Activated naive CD4-positive, alpha-beta T cell treated with anti-CD3 and anti-CD28 coated beads, Interleukin-2, amount 50 U/mL, for 24 hours (primary cell): ENCODE measurements around the gene SPRY2.
A peak's percentile ranks its signal among the peaks of the same experiment; 100 is the strongest.

Experiments
- H3K27ac Mint-ChIP-seq: one replicate; pipeline ENCODE4 v1.8.0; 2021; ENCODE audit warnings: mild to moderate bottlenecking, mixed read lengths
- H3K27me3 Mint-ChIP-seq: one replicate; pipeline ENCODE4 v1.8.0; 2021; ENCODE audit warnings: mixed read lengths
- H3K36me3 Mint-ChIP-seq: one replicate; pipeline ENCODE4 v1.8.0; 2021; ENCODE audit warnings: mixed read lengths
- H3K4me1 Mint-ChIP-seq: one replicate; pipeline ENCODE4 v1.8.0; 2021; ENCODE audit warnings: mixed read lengths
- H3K4me3 Mint-ChIP-seq: one replicate; pipeline ENCODE4 v1.8.0; 2021; ENCODE audit warnings: mild to moderate bottlenecking, mixed read lengths
- H3K9me3 Mint-ChIP-seq: one replicate; pipeline ENCODE4 v1.8.0; 2021; ENCODE audit warnings: mixed read lengths

SPRY2 gene, protein sequence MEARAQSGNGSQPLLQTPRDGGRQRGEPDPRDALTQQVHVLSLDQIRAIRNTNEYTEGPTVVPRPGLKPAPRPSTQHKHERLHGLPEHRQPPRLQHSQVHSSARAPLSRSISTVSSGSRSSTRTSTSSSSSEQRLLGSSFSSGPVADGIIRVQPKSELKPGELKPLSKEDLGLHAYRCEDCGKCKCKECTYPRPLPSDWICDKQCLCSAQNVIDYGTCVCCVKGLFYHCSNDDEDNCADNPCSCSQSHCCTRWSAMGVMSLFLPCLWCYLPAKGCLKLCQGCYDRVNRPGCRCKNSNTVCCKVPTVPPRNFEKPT

DNA sequence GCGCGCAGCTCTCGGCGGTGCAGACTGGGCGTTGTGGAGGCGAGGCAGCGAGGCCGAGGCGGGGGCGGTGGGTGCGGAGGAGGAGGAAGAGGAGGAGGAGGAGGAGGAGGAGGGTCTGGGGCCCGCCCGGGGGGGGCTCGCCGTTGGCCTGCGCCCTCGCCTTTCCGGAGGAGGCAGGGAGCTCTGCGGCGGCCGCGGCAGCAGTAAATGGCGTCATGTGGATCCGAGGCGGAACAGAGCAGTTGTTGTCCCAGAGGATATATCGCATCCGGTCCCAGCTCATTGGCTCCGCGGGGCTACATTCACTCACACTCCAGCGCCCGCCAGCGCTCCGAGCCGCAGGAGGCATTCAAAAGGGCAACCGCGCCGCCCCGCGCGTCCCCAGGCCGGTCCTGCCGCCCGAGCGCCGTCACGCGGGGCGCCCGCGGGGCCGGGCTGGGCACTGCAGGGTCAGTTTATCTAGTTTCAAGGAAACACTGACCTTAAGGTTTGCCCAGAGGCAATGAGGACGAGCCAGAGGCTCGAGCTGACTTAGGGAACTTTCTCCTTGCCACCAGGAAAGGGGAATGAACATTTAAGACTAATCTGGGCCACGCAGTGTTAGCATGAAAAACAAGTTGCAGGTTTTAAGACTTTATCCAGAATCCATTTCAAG, at the start of gene SPRY2:
Gene SPRY2 (minus strand): TSS at position 26 of the 655 bp plus-strand sequence. CDS start 3,421 bp downstream, outside the sequence.
- no peak within 1 kb of the TSS for H3K27ac Mint-ChIP-seq
- no peaks in the 10 kb centered on the region for H3K36me3 Mint-ChIP-seq
- H3K9me3 Mint-ChIP-seq: no peaks in the 10 kb centered on the region
- H3K4me3 Mint-ChIP-seq: peak within 1 kb of the TSS; percentile 80
- peaks cover 36% of the 10 kb centered on the region for H3K27me3 Mint-ChIP-seq
- H3K4me1 Mint-ChIP-seq: peaks cover 25% of the 10 kb centered on the region

DNA sequence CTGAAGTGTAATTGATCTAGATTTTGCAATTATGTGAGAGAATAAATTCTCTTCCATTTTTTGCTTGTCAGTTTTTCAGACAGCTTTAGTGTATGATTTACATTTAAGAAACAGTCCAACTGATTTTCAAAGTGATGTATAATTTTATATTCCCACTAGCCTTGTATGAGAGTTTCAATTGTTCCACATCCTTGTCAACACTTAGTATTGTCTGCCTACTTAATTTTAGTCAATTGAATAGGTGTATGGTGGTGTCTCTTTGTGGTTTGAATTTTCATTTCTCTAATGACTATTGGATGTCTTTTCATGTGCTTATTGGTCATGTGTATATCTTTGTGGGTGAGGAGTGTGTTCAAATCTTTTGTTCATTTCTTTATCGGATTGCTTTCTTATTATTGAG, 49.4 kb upstream of the SPRY2 start:
- Mint-ChIP-seq H3K36me3 (no peaks in the 10 kb centered on the region), H3K4me3 (no peak overlapping the region), H3K27me3 (no peaks in the 10 kb centered on the region), H3K9me3 (peaks cover 19% of the 10 kb centered on the region), H3K4me1 (no peaks in the 10 kb centered on the region), H3K27ac (no peak overlapping the region)

DNA sequence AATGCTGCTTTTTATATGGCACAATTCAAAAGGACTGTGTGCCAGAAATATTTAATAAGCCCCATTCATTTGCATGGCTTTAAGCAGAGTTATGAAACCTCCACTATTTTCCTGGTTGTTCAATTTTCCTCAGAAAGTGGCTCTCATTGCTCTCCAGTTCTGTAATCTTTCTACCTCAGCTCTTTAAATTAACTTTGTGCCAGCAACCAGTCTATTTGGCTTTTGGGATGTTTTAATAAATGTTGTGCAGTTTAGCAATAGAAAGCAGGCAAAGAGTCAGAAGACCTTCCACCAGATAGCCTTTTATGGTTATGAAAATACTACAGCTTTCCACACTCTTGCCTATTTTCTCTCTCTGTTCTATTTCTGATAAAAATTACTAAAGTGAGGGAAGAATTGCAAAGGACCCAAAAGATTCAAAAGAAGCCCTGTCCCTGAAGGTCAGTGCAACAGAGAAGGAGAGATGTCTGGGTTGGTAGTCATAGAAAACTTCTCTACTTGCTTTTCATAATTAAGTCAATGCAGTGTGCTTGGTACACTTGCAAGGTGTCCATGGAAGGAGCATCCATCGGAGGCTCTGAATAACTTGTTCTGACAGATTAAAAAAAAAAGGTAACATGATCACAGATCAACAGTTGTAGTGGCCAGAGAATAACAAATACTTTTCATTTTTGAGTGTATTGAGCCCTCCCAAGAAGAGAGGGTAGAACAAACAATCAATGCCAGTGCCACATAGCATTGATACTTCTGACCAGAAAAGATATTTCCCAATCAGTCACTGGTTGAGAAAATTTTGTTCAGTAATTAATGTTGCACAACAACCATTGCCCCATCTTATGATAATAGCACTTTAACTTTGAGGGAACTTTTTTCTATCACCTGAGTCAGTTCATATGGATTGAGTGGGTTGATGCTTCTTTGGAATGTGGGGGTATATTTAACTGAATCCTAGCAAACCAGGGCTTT, 48.4 kb upstream of the SPRY2 start:
- Mint-ChIP-seq H3K27me3 (no peaks in the 10 kb centered on the region), H3K9me3 (peaks cover 15% of the 10 kb centered on the region), H3K4me3 (no peak overlapping the region), H3K36me3 (no peaks in the 10 kb centered on the region), H3K27ac (no peak overlapping the region), H3K4me1 (no peaks in the 10 kb centered on the region)

DNA sequence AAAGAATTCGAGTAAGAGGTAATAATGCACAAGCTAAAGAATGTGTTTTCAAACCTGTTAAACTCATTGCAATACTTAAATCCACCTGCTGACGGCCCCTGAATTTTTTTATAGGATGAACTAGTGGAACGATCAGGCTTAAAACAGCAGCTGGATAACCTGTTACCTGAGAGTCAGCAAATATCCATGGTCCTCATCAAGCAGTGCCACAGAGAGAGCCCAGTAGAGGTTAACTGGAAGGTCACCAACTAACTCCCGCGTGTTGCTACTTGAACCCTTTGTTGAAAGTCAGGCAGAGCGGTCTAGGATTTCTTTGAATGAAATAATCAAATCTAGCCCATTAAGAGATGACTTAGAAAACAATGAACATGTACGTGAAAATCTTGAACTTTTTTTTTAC, 47.6 kb upstream of the SPRY2 start:
- peaks cover 8% of the 10 kb centered on the region for H3K9me3 Mint-ChIP-seq
- no peaks in the 10 kb centered on the region for H3K27me3 Mint-ChIP-seq
- H3K36me3 Mint-ChIP-seq: no peaks in the 10 kb centered on the region
- no peak overlapping the region for H3K27ac Mint-ChIP-seq
- H3K4me3 Mint-ChIP-seq: no peak overlapping the region
- H3K4me1 Mint-ChIP-seq: no peaks in the 10 kb centered on the region

DNA sequence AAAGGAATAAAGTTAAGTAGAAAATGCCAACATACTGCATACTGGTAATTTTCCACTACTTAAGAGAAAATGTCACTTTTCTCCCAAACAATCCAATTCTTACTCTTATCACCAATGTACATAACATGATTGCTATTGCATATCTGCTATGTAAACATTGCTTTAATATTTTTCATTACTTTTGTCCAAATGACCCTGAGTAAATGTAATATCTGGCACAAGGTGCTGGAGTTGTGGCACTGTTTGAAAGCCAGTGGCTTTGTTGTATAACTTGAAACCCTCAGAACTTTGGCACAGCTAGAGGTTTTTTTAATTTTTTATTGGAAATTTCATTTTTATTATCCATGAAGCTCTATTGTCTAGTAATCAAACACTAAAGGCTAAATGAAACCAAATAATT, 45.7 kb upstream of the SPRY2 start:
- Mint-ChIP-seq H3K9me3 (no peaks in the 10 kb centered on the region), H3K4me1 (no peaks in the 10 kb centered on the region), H3K4me3 (no peak overlapping the region), H3K36me3 (no peaks in the 10 kb centered on the region), H3K27me3 (no peaks in the 10 kb centered on the region), H3K27ac (no peak overlapping the region)

DNA sequence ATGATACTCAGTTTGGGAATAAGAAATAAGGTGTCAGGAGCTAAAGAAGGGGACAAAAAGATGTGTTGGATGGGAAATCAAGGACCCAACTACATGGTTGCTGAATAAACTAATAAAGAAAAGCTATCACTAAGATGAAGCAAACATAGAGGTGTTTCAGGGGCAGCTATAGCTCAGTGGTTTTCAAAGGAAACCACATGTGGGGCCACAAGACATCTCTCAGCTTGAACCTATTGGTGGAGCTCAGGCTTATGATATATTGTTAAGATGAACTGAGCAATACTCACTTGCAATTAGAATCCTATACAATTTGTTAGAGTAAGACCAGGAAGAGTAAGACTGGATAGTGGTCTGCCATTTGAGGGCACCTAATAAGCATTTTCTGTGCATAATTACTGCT, 45.1 kb upstream of the SPRY2 start:
- H3K4me3 Mint-ChIP-seq: no peak overlapping the region
- H3K9me3 Mint-ChIP-seq: no peaks in the 10 kb centered on the region
- H3K27ac Mint-ChIP-seq: no peak overlapping the region
- no peaks in the 10 kb centered on the region for H3K36me3 Mint-ChIP-seq
- no peaks in the 10 kb centered on the region for H3K4me1 Mint-ChIP-seq
- H3K27me3 Mint-ChIP-seq: no peaks in the 10 kb centered on the region

DNA sequence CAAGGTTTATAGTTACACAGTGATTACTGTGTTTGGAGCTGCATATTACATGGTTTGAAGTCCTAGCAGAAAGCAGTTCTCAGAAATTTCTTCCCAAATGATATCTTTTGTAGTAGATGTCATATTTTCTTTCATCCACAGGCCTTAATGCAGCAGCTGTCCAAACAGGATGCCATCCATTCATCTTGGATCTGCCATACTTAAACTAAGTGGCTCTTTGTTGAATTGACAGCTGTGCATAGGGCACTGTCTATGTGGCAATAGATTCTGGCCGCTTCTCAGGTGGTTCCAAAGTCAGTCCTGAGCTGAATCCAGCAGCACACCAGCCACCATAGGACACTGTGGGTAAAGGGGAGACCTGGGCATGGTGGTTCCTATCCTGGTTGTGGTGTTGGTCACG, 41.6 kb upstream of the SPRY2 start:
- Mint-ChIP-seq H3K9me3 (no peaks in the 10 kb centered on the region), H3K36me3 (no peaks in the 10 kb centered on the region), H3K27ac (no peak overlapping the region), H3K27me3 (no peaks in the 10 kb centered on the region), H3K4me3 (no peak overlapping the region), H3K4me1 (no peaks in the 10 kb centered on the region)

DNA sequence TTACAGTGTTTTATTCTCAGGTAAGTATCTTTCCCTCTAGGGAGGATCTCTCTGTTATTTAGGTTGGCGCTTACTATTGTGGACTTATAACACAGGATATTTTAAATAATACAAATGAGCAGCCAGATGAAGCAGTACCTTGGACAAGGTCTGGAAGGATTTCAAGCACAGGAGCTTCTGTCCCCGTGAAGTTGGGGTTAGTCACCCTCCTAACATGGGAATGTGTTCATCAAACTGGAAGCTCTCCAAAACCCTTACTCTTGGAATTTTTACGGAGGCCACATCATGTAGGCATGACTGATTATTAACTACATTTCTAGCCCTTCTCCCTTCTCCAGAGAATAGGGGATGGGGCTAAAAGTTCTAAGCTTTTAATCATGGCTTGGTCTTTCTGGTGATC, 38.3 kb upstream of the SPRY2 start:
- H3K27me3 Mint-ChIP-seq: peaks cover 1% of the 10 kb centered on the region
- H3K4me1 Mint-ChIP-seq: no peaks in the 10 kb centered on the region
- H3K36me3 Mint-ChIP-seq: no peaks in the 10 kb centered on the region
- no peaks in the 10 kb centered on the region for H3K9me3 Mint-ChIP-seq
- no peak overlapping the region for H3K27ac Mint-ChIP-seq
- H3K4me3 Mint-ChIP-seq: no peak overlapping the region

DNA sequence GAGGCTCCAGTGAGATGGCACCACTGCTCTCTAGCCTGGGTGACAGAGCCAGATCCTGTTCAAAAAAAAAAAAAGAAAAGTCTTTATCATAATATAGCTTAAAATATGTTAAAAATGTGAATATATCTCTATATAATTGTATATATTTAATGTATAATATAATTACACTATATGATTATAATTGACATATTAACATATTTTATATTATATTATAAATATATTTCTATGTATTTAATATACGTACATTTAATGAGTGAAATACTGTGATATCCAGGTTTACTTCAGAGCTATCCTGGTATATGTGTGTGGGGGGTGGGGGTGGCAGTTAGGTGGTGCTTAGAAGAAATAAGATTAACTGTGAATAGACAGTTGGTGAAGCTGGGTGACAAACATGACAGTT, 35.6 kb upstream of the SPRY2 start:
- H3K9me3 Mint-ChIP-seq: no peaks in the 10 kb centered on the region
- no peak overlapping the region for H3K4me3 Mint-ChIP-seq
- H3K27ac Mint-ChIP-seq: no peak overlapping the region
- H3K27me3 Mint-ChIP-seq: peaks cover 1% of the 10 kb centered on the region
- H3K4me1 Mint-ChIP-seq: no peaks in the 10 kb centered on the region
- H3K36me3 Mint-ChIP-seq: no peaks in the 10 kb centered on the region

DNA sequence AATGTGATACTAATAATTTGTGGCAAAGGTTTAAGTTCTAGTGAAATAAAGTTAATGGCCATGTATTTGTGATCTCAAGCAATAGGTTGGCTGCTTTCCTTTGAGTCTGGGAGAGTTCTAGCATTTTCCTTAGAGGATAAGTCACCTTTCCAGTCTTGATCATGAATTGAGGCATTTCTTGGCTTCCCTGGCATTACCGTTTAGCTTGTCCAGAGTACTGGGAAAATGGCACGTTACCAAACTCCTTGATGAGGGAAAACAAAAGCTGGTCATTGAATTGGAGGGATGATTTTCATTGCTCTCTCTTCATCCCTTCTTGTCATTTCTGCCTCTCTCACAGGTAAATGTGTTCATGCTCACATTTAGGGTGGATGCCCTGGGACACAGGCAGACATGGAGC, 34.0 kb upstream of the SPRY2 start:
- no peak overlapping the region for H3K4me3 Mint-ChIP-seq
- H3K27me3 Mint-ChIP-seq: peaks cover 1% of the 10 kb centered on the region
- no peaks in the 10 kb centered on the region for H3K4me1 Mint-ChIP-seq
- H3K36me3 Mint-ChIP-seq: no peaks in the 10 kb centered on the region
- H3K27ac Mint-ChIP-seq: no peak overlapping the region
- H3K9me3 Mint-ChIP-seq: no peaks in the 10 kb centered on the region

DNA sequence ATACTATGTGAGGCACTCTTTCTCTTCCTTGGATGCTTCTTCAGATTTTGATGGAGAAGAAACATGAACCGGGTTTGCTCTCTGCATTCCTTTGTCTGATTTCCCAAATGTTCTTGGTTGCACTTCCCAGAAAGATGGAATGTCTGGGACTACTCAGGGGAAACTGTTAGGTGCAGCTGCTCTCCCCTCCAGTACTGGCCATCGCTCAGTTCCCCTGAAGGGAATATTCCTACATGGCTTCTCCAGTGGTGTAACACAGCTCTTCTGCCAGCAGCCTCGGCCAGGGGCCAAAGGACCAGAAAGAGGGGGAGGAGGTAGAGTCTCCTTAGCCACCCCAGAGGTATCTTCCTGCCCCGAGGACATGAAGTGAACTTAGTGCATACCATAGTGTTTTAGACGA, 33.5 kb upstream of the SPRY2 start:
- no peak overlapping the region for H3K27ac Mint-ChIP-seq
- no peak overlapping the region for H3K4me3 Mint-ChIP-seq
- H3K4me1 Mint-ChIP-seq: no peaks in the 10 kb centered on the region
- H3K9me3 Mint-ChIP-seq: no peaks in the 10 kb centered on the region
- peaks cover 1% of the 10 kb centered on the region for H3K27me3 Mint-ChIP-seq
- no peaks in the 10 kb centered on the region for H3K36me3 Mint-ChIP-seq

DNA sequence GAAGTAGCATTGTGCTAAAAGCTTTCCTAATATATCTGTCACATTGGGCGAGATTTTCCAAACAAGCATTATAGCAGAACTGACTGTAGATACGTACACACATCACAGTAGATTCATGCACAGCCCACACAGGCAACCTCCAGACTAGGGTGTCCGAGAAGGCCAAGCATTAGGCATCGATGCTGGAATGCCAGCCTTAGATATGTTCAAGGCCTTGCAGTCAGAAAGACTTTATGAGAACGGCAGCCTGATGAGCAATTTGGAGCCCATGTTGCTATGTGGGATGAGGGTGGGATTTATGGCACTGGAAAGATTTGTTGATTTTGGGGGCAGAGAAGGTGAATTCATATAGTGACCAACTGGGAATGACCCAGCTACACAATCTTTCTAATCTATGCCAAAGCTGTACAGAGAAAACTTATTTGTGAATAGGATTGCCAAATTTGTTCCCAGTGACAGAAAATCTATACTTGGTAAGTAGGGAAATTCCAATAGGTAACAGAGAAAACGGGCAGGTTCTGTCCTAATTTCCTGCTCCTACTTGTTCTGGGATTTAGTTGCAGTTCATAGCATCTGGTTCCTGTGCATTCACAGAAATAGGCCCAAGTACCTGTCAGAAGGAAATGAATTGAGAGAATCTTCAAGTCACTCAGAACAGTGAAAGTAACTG, 31.0 kb upstream of the SPRY2 start:
- H3K4me3 Mint-ChIP-seq: no peak overlapping the region
- H3K4me1 Mint-ChIP-seq: no peaks in the 10 kb centered on the region
- peaks cover 1% of the 10 kb centered on the region for H3K27me3 Mint-ChIP-seq
- no peaks in the 10 kb centered on the region for H3K9me3 Mint-ChIP-seq
- H3K36me3 Mint-ChIP-seq: no peaks in the 10 kb centered on the region
- no peak overlapping the region for H3K27ac Mint-ChIP-seq

DNA sequence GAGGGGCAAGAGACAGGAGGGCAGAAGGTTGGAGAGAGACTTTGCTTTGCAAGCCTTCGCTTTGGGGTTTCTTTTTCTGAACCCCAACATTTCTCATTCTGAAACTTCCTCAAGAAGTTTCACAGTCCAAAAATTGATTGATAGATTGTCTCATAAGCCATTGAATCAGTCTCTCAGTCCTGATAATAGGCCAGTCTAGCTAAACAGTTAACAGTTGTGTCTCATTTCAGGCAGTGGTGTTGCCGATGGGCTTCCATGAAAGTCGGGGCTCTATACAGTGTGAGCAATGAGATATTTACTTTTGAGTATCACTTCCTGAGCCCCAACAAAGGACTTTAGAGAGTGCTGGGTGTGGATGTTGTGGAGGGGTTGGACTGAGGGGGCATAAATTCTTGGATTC, 26.5 kb upstream of the SPRY2 start:
- H3K27me3 Mint-ChIP-seq: no peaks in the 10 kb centered on the region
- no peaks in the 10 kb centered on the region for H3K36me3 Mint-ChIP-seq
- no peaks in the 10 kb centered on the region for H3K9me3 Mint-ChIP-seq
- H3K27ac Mint-ChIP-seq: no peak overlapping the region
- H3K4me3 Mint-ChIP-seq: no peak overlapping the region
- no peaks in the 10 kb centered on the region for H3K4me1 Mint-ChIP-seq

DNA sequence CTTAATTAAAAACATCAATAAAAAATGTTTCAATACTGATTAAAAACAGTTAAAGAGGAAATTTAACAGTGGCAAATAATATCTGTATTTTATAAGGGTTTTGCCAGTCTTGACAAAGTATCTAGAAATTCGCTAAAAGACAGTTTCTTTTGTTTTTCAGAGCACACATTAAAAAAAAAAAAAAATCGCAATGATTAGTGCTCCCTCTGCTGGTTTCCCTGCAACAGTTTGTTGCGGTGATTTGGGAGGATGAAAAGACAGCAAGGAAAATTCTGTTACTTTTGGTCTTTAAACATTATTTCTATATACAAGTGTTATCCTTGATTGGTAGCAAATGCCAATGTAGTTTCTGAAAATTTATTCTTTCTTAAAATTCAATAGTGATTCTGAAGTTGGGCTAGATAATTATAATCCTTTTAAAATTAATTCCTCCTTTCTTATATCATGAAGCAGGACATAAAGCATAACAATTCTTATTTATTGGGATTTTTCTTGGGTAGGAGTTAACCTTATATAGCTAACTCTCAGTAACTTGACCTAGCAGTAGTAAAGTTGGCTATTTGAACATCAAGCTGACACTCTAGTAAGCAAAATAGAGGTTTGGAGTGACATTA, 23.1 kb upstream of the SPRY2 start:
- Mint-ChIP-seq H3K4me1 (no peaks in the 10 kb centered on the region), H3K36me3 (no peaks in the 10 kb centered on the region)

DNA sequence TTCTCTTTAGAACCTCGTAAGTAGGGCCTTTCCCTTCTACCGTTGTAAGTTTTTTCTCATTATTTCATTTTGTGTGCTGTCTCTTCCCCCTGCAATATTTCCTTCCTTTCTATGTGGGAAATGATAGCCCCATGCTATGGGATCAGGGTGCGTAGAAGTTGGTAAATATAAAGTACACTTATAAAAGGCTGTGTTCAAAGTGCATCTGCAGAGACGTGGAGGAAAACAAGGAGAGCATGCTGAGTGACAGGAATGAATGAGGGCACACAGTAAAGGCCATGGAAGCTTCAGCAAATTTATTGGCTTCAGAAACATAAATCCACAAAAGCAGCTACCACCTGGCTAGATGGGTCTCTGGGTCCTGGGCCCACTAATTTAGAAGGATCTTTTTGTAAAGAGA, 21.6 kb upstream of the SPRY2 start:
- Mint-ChIP-seq H3K9me3 (no peaks in the 10 kb centered on the region), H3K27me3 (no peaks in the 10 kb centered on the region), H3K4me1 (no peaks in the 10 kb centered on the region), H3K36me3 (no peaks in the 10 kb centered on the region), H3K27ac (no peak overlapping the region), H3K4me3 (no peak overlapping the region)

More for the DNA sequence above, 23.1 kb upstream of the SPRY2 start:
- H3K9me3 Mint-ChIP-seq: no peaks in the 10 kb centered on the region
- H3K27me3 Mint-ChIP-seq: no peaks in the 10 kb centered on the region
- no peak overlapping the region for H3K4me3 Mint-ChIP-seq
- no peak overlapping the region for H3K27ac Mint-ChIP-seq
